HEK293T (cell line): Measurements from ENCODE around the gene FHAD1.

Experiments
- CTCF ChIA-PET: fragments of 350-600 bp; formaldehyde crosslinking; extraction: SDS; loops from one replicate; lab custom pipeline; 2021; ENCODE audit warnings: antibody characterized with exemption, inconsistent platforms; lab: Yijun Ruan, JAX
- POLR2A ChIA-PET: fragments of 350-600 bp; formaldehyde crosslinking; extraction: SDS; loops from one replicate; lab custom pipeline; 2020; ENCODE audit warnings: antibody characterized with exemption, inconsistent platforms; lab: Yijun Ruan, JAX
- DNase-seq: peaks from one replicate; pipeline ENCODE4 v3.0.0; 2012; ENCODE audit warnings: mixed read lengths; ENCODE audit errors: extremely low spot score
- ARNT ChIP-seq: fragments of 450-650 bp; IDR thresholded peaks from 2 replicates; pipeline ENCODE4 v1.6.1; 2017; ENCODE audit warnings: mild to moderate bottlenecking
- BHLHE40 ChIP-seq: fragments of 450-650 bp; IDR thresholded peaks from 2 replicates; pipeline ENCODE4 v1.6.1; 2016; ENCODE audit warnings: mild to moderate bottlenecking, moderate library complexity, borderline replicate concordance
- CTBP1 ChIP-seq: fragments of 450-650 bp; IDR thresholded peaks from 2 replicates; pipeline ENCODE4 v1.6.1; 2016; ENCODE audit warnings: borderline replicate concordance
- ELF4 ChIP-seq: fragments of 450-650 bp; IDR thresholded peaks from 2 replicates; pipeline ENCODE4 v1.6.1; 2017; ENCODE audit warnings: antibody characterized with exemption
- FOXA1 ChIP-seq: fragments of 450-650 bp; IDR thresholded peaks from 2 replicates; pipeline ENCODE4 v1.6.1; 2016; ENCODE audit warnings: mild to moderate bottlenecking
- FOXK2 ChIP-seq: fragments of 450-650 bp; IDR thresholded peaks from 2 replicates; pipeline ENCODE4 v1.6.1; 2016; ENCODE audit warnings: mild to moderate bottlenecking
- FOXM1 ChIP-seq: fragments of 450-650 bp; IDR thresholded peaks from 2 replicates; pipeline ENCODE4 v1.6.1; 2017; ENCODE audit warnings: mild to moderate bottlenecking, borderline replicate concordance
- HDGF ChIP-seq: fragments of 450-650 bp; IDR thresholded peaks from 2 replicates; pipeline ENCODE4 v1.6.1; 2017; ENCODE audit warnings: antibody characterized with exemption, borderline replicate concordance
- L3MBTL2 ChIP-seq: fragments of 450-650 bp; conservative IDR thresholded peaks from 2 replicates; pipeline ENCODE4 v1.6.1; 2016; ENCODE audit warnings: mild to moderate bottlenecking
- LEF1 ChIP-seq: fragments of 450-650 bp; IDR thresholded peaks from 2 replicates; pipeline ENCODE4 v1.6.1; 2017; ENCODE audit warnings: mild to moderate bottlenecking, borderline replicate concordance
- NFRKB ChIP-seq: fragments of 450-650 bp; IDR thresholded peaks from 2 replicates; pipeline ENCODE4 v1.6.1; 2016; ENCODE audit warnings: mild to moderate bottlenecking, moderate library complexity
- SP1 ChIP-seq: fragments of 450-650 bp; IDR thresholded peaks from 2 replicates; pipeline ENCODE4 v1.6.1; 2017
- SUZ12 ChIP-seq: fragments of 450-650 bp; IDR thresholded peaks from 2 replicates; pipeline ENCODE4 v1.6.1; 2016; ENCODE audit warnings: mild to moderate bottlenecking
- TARDBP ChIP-seq: fragments of 450-650 bp; IDR thresholded peaks from 2 replicates; pipeline ENCODE4 v1.6.1; 2016
- ZNF384 ChIP-seq: fragments of 450-650 bp; IDR thresholded peaks from 2 replicates; pipeline ENCODE4 v1.6.1; 2016
- TF ChIP-seq, protein P1 (sequence below): fragments of 450-650 bp; IDR thresholded peaks from 2 replicates; pipeline ENCODE4 v1.6.1; 2016

FHAD1 gene

DNA sequence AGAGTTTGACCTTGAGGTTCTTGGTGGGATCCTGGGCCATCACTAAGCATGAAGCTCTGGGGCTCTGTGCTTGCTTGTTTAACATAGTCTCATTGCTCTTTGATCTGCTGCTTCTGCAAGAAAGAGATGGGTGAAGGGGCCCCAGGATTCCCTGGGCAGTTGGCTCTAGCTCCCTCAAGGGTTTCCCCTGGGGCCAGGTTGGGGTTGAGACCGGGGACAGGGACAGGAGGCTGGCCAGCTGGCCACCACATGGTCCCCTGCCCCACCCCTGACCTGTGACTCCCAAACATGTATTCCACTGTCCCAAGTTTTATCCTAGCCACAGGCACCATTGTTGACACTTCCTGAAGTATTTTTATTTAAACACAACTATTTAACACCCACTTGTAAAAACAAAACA, 69.5 kb downstream of the FHAD1 start:
- CTCF ChIA-PET: interaction anchor here (1.2 kb wide), 1 partner anchor 11 kb away, joined by 3 read pairs; no protein-coding TSS in a partner anchor
- no peak for DNase-seq
- TF ChIP-seq SP1 (no peak), ARNT (no peak), BHLHE40 (no peak), CTBP1 (no peak), ELF4 (no peak), LEF1 (no peak), NFRKB (no peak), SUZ12 (no peak), TARDBP (no peak), L3MBTL2 (no peak), ZNF384 (no peak), FOXK2 (no peak)
- TF ChIP-seq, protein P1, sequence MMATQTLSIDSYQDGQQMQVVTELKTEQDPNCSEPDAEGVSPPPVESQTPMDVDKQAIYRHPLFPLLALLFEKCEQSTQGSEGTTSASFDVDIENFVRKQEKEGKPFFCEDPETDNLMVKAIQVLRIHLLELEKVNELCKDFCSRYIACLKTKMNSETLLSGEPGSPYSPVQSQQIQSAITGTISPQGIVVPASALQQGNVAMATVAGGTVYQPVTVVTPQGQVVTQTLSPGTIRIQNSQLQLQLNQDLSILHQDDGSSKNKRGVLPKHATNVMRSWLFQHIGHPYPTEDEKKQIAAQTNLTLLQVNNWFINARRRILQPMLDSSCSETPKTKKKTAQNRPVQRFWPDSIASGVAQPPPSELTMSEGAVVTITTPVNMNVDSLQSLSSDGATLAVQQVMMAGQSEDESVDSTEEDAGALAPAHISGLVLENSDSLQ: no peak
- POLR2A ChIA-PET: no interaction called here

DNA sequence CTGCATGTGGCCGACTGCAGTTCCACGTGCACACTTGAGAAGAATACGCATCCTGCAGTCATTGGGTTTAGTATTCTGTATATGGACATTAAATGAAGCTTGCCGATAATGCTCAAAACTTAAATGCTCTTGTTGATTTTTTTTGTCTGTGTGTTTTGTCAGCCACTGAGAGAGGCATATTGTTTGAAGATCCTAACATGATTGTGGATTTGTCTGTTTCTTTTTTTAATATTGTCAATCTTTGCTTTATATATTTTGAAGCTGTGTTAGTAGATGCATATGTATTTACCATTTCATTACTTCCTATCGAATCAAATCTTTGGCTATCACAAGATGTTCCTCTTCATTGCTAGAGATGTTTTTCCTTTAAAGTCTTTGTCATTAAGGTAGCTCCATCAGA, 73.2 kb downstream of the FHAD1 start:
- no peak for TF ChIP-seq L3MBTL2
- no peak for TF ChIP-seq SUZ12
- TF ChIP-seq TARDBP: no peak
- TF ChIP-seq FOXA1: no peak
- no peak for TF ChIP-seq LEF1
- TF ChIP-seq ARNT: no peak
- no peak for TF ChIP-seq ELF4
- no peak for TF ChIP-seq CTBP1
- no peak for TF ChIP-seq SP1
- ChIA-PET POLR2A (no interaction called here), CTCF (no interaction called here)
- no peak for DNase-seq

DNA sequence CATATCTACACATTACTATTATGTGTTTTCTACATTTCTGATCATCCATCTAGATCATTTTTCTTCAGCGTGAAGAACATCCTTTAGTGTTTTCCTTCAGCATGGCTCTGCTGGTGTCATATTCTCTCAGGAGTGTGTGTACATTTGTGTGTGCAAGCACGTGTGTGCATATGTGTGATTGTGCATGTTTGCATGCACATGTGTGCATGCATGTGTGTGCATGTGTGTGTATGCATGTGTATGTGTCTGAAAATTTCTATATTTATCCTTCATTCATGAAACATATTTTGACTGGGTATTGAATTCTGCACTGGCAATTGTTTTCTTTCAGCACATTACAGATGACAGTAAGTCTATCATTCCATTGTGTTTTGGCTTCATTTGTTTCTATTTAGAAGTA, 74.6 kb downstream of the FHAD1 start:
- no peak for DNase-seq
- ChIA-PET POLR2A (no interaction called here), CTCF (no interaction called here)
- no peak for TF ChIP-seq L3MBTL2
- no peak for TF ChIP-seq CTBP1
- no peak for TF ChIP-seq ZNF384

DNA sequence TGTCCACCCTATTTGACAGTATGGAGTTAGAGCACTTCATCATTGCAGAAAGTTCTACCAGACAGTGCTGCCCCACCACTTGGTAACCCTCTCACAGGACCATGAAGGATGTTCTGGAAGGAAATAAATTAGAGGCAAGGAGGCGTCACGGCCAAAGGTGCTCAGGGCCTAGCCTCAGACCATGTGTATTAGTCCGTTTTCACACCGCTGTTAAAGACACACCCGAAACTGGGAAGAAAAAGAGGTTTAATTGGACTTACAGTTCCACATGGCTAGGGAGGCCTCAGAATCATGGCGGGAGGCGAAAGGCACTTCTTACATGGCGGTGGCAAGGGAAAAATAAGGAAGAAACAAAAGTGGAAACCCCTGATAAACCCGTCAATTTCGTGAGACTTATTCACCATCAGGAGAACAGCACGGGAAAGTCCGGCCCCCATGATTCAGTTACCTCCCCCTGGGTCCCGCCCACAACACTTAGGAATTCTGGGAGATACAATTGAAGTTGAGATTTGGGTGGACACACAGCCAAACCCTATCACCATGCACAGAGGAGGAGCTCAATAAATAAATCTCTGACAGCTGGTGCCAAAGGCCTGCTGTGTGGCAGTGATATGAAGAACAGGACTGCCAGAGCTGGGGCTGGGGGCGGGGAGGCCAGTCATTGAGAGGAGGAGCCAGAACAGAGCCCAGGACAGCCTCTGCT, 75.8 kb downstream of the FHAD1 start:
- POLR2A ChIA-PET: no interaction called here
- DNase-seq: no peak

DNA sequence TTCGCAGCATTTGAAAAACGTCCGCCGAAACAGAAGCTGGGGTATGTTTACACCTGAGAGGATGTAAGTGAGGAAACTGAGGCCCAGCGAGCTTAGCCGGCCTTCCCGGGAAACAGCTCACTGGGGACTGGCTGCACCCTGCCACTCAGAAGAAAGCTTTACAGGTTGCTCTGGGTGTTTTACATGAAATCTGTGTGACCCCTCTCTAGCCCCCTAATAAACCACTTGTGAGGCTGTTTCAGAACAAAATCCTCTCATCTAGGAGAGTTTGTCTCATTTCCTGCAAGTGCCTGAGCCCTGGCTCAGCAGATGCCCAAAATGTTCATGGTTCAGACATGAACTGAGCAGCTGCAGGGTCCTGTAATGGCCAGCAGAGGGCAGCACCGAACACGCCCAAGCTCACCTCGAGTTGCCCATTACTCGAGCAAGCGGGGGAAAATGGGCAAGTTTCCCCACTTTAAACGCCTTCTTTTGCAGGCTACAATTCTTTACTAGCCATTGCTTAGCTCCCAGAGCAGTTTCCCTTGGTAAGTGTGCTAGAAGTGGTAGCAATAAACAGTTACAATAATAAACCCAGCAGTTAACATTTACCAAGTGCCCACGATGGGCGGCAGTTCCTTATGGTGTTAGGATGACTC, 76.4 kb downstream of the FHAD1 start:
- ChIA-PET POLR2A (no interaction called here), CTCF (interaction anchor here (0.6 to 2.4 kb wide), 16 partner anchors 10 to 195 kb away, joined by 3 to 23 read pairs (median 3); no protein-coding TSS in a partner anchor)
- TF ChIP-seq L3MBTL2 (no peak), LEF1 (no peak), FOXM1 (no peak), SP1 (no peak), NFRKB (no peak), FOXA1 (no peak), FOXK2 (no peak), CTBP1 (no peak), ARNT (no peak), SUZ12 (no peak), BHLHE40 (no peak)
- TF ChIP-seq, protein P1: no peak
- peak; percentile 77 for DNase-seq

More for the DNA sequence above, 75.8 kb downstream of the FHAD1 start:
- TF ChIP-seq SUZ12 (no peak), TARDBP (no peak), BHLHE40 (no peak), LEF1 (no peak), CTBP1 (no peak), ARNT (no peak), FOXA1 (no peak), FOXM1 (no peak), ZNF384 (no peak), L3MBTL2 (no peak), ELF4 (no peak), SP1 (no peak), HDGF (no peak), FOXK2 (no peak), NFRKB (no peak)
- TF ChIP-seq, protein P1: no peak
- CTCF ChIA-PET: interaction anchor here (0.6 to 2.4 kb wide), 11 partner anchors 11 to 194 kb away, joined by 3 to 23 read pairs (median 3); no protein-coding TSS in a partner anchor
